Muscle of arm (tissue), 12 donors: Measurements from ENCODE around the gene PNPLA2. TPM values are rescaled to one million over a fixed set of nuclear protein-coding genes. Genes with fewer than 3 reads are reported as not detected.
A peak's percentile ranks its signal among the peaks of the same experiment; 100 is the strongest.

Experiments used
- DNase-seq: peaks from one replicate; pipeline ENCODE4 v3.0.0-alpha.2; 2013
- polyA plus RNA-seq, 12 donors: library from polyadenylated mRNA; unstranded; fragments of 120-200 nt; gene quantifications; one replicate each; pipeline ENCODE4 v1.2.1, GENCODE V29; 2013; ENCODE audit not compliant: insufficient read length in 12 of 12

PNPLA2 gene
- polyA plus RNA-seq, 12 donors: 19.5 to 40.3 (median 23.8) TPM; not detected in 1

DNA sequence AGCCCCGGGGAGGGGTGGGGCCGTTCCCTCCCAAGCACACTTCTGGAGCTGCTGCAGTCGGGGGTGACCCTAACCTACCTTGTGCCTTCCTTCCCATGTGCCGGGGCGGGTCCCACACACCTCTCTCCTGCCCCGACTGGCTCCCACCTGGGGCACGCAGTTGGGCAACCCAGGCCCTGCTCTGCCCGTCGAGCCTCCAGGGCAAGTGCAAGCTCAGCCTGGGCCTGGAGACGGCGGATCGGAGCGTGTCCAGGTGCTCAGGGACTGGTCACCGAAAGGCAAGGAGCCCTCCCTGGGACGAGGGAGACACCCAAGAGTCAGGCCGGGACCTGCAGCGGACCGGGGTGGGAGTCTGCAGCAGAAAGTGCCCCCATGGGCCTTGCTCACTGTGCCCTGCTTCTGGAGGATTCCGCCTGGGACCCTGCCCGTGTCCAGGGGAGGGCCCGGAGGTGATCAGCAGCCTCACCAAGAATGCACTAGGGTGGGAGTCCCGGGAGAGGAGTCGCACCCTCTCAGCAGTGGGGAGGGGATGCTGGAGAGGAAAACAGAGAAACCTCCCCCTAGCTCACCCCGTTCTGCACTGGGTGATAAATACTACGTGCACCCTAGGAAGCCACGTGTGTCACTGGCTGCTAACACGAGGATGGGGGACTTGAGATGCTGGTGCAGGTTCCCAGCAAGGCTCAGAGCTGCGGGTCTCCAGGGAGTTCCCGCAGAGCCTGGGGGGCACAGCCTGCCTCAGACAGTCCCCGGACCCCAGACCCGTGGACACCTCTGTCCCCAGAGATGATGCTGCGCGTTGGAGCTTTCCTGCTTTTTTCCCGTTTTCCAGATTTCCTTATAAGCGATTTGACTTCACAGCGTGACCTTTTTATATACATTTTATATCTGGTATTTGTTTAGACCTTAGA lies 36.2 kb upstream of the PNPLA2 start:
- DNase-seq: no peak

DNA sequence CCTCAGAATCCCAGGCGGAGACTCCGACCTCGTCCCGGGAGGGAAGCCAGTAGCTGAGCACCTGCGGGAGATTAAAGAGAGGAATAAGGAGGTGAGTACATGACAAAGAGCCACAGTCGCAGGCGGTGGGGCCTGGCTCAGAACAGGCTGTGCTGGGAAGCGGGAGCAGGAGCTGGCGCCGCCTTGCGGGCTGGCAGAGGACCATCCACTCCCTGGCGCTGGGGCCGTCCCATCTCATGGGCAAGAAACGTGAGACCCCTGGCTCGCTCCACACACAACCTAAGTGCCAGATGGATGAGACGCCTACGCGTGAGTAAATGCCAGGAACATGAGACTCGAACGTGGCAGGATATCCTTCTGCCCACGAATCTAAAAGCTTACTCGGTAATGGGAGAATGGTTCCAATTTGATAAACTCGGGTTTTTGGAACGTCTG lies 35.1 kb upstream of the PNPLA2 start:
- DNase-seq: peak; percentile 71

DNA sequence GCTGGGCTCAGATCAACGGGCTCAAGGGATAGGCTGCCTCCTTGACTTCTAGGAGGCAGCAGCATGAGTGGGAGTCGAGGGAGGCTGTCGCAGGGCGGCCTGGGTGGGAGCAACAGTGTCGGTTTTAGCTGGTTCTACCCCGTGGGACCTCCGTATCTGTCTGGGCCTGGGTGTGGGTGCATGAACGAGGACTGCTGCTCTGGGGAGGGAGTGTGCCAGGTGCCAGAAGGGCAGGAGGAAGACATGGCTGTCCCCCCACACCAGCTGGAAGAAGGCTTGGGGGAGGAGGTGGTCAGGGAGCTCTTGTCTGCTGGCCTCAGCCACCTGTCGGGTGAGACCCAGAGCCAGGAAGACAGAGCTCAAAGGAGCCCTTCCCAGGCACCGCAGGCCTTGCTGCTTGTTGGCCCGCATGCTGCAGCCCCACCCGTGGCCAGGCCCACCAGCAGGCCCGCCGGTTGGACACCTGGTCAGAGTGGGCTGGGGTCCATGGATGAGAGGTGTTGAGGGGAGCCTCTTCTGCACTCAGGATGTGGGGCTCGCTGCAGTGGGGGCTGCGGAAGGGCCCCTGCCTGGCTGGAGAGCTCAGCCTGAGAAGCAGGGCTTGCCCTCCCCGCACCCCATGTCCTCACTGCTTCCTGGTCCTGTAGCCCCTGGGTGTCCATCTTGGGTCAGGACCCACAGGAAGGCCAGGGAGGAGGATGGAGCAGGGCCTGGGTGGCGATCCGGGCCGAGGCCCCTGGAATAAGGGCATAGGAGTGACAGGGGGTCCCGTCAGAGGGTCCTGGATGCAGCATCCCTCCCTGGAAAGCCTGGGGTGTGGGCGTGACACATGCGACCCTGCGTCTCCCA lies 32.3 kb upstream of the PNPLA2 start:
- DNase-seq: no peak

DNA sequence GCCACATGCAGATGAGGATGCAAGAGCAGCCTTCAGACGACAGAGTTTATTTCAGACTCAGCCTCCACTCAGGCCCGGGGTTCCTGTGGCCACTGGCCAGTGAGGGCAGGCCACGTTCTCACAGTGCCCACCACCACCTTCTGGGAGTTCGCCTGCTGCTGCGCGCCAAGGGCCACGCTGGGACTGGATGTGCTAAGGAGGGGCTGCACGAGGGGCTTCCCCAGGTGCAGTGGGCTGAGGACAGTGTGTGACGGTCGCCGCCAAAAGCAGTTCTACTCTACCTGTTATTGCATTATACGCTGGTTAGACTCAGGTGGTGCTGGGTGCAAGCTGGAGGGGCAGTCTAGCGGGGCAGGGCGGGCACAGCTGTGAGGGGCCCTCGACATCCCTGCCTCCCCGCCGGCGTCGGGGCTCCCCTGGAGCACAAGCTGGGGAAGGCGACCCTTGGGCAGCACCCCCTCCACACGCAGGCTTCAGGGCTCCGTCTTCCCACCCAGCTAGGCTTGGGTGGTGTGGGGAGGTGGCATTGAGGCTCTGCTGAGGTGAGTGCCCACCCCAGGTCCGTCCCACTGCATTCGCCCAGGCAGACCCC lies 31.5 kb upstream of the PNPLA2 start:
- no peak for DNase-seq

DNA sequence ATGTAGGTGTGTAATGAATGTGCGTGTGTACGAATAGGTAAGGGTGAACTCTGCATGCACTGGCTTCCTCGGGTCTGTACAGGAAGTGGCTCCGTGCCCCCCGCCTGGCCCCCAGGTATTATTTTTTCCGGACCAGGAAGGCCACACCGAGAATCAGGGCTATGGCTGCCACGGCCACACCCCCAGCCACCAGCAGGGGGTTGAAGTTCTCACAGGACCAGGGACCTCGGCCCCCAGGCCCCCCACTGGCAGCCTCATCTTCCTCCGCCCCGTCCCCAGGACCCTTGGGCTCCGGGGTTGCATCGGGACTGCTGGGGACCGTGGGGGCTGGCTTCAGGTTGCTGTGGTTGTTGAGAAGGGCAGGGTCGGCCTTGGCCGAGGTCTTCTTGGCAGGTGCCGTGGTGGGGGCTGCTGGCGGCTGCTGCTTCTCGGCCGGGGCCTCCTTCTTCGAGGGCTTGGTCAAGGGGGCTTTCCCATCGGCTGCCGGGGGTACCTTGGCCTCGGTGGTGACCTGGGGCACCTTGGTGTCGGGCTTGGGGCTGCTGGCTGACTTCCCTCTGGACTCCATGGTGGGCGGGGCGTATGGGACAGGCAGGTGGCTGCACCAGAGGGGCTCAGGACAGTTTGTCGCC lies 30.6 kb upstream of the PNPLA2 start:
- DNase-seq: no peak

DNA sequence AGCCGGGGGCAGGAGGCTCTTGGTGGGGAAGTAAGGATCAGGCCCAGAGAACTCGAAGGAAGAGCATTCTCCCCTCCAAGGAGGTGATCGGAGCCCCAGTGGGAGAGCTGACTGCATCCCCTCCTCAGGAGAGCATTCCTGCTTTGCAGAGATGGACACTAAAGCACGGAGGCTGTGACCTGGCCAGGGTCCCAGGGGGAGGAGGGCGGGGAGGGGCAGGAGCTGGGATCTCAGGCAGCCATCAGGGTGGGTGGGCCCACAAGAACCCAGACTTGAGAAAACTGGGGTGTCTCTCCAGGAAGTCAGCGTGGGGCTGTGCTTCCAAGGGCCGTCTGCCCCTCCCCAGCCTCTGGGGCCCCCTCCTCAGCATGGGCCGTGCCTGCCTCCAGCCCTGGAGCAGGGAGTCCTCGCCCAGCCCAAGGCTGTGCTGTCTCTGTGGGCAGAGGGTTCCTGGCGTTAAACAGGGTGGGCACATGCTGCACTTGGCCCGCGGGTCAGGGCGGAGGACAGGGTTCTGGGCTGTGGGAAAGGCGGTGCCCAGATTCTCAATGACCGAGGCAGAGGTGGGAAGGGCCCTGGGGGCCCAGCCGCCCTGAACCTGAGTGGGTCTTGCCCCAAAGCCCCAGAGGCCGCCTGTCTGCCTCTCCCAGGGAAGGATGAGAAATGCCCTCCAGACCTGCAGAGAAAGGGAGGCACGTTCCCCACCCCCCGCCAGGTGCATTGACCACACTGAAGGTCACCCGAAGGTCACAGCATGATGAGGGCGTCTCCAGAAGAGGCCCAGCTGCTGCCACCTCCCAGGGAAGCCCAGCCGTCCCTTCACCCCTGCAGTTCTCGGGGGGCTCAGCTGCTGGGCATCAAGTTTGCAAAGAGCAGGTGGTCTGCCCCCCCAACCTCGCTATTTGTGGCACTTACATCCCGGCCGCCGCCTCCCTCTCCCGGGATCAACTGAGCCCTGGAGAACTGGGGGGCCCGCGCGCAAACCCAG lies 29.5 kb upstream of the PNPLA2 start:
- no peak for DNase-seq

DNA sequence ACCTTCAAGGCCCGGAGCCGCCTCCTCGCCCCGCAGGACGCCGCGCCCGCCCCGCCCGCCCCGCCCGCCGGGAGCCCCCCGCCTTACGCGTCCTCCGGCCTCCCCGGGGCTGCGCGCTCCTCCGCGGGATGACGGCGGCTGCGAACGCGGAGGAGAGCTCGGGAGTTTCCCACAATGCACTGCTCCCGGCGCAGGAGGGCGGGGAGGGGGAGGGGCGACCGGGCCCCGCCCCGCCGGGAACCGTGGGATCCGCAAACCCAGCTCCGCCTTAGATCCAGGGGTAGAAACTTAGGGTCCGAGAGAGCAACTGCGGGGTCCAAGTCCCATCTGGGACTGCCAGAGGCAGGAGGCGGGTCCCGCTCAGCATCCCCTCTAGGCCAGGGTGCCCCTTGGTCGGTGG lies 28.8 kb upstream of the PNPLA2 start, which contains the start of gene CEND1:
CEND1 (minus strand) TSS at position 148 of the 400 bp plus-strand sequence. CDS start 1,514 bp downstream, outside the sequence.
- DNase-seq: no peak

DNA sequence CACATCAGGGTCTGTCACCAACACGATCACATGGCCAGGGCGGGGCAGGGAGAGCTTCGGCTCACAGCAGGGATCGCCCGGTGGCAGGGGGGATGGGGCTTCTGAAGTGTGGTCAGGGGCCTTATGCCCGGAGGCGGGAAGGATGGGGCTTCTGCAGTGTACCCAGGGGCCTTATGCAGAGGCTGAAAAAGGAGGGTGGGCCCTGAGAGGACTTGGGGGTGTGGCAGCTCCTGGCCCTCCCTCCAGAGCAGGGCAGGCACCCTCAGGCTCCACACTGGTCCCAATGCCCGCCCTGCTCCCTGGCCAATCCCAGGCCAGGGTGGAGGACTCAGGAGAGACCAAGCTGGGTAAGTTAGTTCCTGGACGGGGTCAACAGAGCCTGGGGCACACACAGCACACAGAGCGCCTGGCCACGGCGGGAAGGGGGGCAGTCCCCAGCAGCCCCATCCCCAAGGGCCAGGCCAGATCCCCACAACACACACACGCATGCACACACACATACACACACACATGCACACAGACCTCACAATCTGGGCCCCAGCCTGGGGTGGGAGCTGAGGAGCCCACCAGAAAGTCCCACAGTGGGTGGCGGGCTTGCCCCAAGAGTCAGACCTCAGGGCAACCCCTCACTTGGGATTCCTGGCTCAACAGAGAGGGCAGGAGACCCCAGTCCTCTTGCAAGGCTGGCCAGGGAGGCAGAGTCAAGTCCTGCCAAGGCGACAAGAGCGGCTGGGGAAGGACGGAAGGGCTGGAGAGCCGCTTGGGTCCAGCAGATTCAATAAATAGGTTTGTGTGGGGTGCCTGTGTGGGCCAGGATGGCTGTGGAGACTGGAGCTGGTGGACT lies 27.8 kb upstream of the PNPLA2 start:
- DNase-seq: no peak

DNA sequence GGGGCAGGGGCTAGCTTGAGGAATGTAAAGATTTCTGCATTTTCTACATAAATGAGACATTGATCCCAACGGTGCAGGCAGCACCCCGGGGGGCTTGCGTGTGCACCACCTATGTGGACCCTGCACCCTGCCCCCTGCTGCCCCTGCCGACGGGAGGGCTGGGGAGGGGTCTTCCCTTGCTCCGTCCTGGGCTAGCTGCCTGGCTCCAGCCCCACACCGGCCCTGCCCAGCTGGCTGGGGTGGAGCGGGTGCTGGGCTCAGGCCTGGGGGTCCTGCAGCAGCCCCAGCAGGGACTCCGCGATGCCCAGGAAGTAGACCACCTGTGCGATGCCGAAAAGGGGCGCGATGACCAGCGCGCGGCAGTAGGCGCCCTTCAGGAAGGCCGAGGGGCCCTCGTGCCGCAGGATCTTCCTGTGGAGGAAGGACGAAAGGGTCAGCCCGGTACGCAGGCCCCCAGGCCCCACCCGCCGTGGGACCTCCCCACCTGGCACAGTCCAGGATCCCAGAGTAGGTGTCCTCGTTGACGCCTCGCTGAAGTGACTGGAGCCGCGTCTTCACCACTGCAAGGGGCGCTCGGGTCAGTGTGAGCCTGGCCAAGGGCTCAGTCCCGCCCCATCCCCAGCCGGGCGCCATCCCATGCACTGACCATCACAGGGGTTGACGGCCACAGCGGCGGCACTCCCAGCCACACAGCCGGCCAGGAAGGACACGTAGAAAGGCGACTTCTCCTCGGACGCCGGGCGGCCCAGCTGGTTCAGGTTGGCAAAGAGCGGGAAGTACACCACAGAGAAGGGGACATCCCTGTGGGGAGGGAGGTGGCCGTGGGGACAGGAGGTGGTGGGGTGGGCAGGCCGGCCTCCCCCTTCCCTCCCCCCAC lies 26.8 kb upstream of the PNPLA2 start:
- DNase-seq: no peak

DNA sequence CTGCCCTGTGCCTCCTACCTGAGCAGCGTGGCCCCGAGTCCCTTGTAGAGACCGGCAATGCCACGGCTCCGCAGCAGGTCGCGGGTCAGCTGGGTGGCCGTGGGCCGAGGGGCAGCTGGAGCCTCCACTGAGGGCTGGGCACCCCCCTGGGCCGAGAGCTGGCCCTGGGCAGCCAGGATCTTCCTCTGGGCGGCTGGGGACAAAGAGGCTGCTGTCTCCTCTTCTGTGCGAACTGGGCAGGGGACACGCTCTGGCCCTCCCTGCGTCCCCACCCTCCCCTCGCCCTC lies 26.2 kb upstream of the PNPLA2 start:
- no peak for DNase-seq

DNA sequence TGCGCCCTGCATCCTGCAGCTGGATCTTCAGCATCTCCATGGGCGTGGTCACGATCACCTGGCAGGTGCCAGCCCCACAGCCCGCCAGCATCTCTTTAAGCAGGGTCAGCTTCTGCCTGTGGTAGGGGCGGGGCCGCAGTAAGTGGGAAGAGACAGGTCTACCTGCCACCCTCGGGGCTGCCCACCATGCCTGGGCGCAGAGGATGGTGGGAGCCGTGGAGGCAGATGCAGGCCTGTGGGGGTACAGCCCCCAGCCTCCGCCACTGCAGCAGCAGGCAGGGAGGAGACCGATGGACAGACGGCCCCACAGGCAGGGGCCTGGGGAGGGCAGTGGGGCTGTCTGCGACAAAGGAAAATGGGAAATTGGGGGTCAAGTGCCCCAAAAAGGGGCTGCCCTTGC lies 25.8 kb upstream of the PNPLA2 start:
- no peak for DNase-seq

DNA sequence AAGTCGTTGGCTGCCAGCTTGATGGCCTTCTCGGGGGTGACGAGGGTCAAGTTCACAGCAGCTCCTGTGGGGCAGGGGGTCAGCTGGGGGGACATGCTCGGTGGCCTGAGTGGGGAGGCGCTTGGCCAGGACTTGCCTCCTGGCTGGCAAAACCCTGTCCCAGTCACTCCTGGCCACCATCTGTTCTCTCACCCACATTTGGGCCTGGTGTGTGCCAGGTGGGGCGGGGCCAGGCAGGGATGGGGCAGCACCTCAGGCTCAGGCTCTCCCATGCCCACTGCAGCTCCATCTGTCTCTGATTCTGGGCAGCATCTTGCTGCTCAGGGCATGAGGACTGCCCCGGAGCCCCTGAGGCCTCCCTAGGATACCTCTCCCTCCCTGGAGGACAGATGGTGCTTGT lies 25.2 kb upstream of the PNPLA2 start:
- no peak for DNase-seq

DNA sequence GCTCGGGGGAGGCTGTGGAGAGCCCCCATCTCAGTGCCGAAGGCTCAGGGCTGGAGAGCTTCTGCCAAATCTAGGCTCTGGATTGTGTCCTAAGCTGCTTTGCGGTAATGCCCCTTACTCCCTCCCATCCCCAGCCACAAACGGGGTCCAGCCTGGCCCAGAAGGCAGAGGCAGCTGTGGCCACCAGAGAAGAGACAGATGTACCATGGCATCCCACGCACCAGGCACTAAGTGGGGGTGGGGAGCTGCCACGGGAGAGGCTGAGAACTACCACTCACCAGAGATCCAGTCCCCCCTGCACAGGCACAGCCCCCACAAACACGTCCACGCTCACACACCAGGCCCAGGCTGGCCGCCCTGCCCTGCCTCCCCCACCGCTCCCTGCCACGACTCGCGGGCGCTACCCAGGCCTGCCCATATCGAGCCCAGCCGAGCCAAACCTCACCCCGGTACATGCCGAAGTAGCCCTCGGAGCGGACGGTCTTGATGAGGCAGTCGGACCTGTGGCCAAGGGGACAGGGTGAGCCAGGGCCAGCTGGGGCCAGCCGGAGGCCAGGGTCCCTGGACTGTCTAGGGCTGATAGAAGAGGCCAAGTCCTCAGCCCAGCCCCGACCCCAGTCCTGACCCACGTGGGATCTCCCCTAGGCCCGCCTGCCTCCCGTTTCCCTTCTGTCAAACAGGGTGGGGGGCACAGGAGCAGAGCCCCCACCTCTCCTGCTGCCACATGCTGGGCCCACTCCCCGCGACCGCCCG lies 24.5 kb upstream of the PNPLA2 start:
- no peak for DNase-seq

DNA sequence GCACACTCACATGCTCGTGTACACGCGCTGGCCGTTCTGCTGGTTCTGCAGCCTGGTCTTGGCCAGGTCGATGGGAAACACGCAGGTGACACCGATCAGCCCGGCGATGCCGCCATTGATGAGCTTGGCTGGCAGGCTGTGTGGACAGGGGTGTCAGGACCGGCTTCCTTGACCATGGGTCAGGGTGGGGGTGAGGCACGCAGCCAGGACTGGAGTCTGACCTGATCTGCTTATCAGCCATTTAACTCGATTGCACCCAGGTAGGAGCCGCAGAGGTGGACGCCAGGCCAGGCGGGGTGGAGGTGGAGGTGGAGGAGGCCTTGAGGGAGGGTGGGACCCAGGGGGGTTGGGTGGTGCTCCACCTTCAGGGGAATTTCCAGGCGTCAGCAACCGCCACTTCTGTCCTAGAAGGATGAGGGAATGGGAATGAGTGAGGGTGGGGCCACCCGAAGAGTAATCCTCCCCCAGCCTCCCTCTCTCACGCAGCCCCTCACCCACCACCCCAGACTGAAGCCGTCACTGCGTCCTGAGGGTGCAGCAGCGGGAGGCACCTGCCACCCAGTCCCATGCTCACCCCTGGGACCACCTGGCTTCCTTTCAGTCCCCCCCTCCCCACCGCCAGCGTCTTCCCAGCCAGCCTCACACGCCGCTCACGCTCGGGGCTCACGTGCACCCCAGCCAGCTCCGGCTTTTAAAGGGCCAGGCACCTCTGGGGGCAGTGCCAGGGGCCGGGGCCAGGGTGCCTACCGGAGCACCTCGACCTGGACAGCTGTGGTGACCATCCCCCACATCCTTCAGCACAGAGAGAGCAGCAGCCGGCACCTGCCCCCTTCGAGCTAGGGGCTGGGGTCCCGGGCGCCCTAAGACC lies 23.7 kb upstream of the PNPLA2 start:
- DNase-seq: no peak

DNA sequence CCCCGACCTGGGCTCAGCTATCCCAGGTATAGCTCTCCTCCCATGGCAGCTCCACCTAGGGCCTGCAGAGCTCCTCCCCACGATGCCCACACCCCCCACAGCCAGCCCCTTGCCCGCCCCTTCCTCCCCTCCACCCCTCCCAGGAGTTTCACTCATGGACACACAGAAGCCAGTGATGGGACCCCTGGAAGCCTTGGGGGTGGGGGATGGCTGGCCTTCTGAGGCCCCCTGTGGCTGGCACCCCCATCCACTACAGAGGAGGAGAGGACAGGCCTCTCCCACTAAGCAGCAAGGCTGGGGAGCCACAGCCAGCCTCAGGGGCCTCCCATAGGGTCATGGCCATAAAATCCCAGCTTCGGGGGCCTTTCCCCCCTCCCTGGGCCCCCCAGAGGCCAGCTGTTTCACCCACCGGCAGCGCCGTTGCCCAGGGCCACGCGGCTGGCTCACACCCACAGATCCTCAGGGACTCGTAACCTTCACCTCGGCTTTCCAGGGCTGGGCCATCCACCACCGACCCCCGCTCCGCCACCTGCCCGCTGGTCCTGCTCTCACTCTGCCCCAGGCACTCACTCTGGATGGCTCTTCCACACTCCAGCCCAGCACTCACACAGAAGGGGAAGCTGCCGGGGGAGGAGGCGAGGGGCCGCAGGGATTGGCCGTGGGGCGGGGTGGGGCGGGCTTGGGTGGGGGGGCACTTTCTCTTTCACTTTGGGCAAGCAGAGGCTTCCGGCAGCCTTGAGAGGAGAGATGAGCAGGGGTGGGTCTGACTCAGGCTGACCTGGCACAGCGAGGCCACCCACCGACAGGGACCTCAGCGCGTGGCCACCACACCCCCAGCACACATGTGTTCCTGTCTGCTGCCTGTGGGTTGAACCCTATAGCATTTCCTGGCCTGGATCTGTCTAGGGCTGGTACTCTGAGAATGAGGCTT lies 22.8 kb upstream of the PNPLA2 start:
- peak; percentile 72 for DNase-seq
